MCF 10A (cell line): ENCODE measurements around the gene TAB2. TPM values are rescaled to one million over a fixed set of nuclear protein-coding genes. Genes with fewer than 3 reads are reported as not detected.
A peak's percentile ranks its signal among the peaks of the same experiment; 100 is the strongest.

ENCODE experiments used
- BruUV-seq: library from RNA; stranded (reverse); fragments of 400-500 nt; replicated peaks from 2 replicates; lab custom pipeline; 2021; lab: Mats Ljungman, UMichigan
- CTCF ChIA-PET: fragments of 300-600 bp; sonication (Branson Sonifier 250); formaldehyde crosslinking; extraction: SDS; loops from one replicate; lab custom pipeline; 2021; ENCODE audit warnings: antibody characterized with exemption, inconsistent platforms; lab: Yijun Ruan, JAX
- POLR2A ChIA-PET: fragments of 300-600, 350-650 bp; sonication (Branson Sonifier 250); formaldehyde crosslinking; extraction: SDS; loops from one replicate; lab custom pipeline; 2020; ENCODE audit warnings: antibody characterized with exemption, inconsistent platforms; lab: Yijun Ruan, JAX
- DNase-seq: peaks from one replicate; pipeline ENCODE4 v3.0.0-alpha.2; 2018; ENCODE audit not compliant: unreplicated experiment
- H3K27ac Mint-ChIP-seq: one replicate; pipeline ENCODE4 v1.8.0; 2022; ENCODE audit warnings: mild to moderate bottlenecking, low read depth, mixed read lengths; ENCODE audit not compliant: unreplicated experiment
- H3K27me3 Mint-ChIP-seq: one replicate; pipeline ENCODE4 v1.8.0; 2022; ENCODE audit warnings: mixed read lengths; ENCODE audit not compliant: insufficient read depth, unreplicated experiment
- H3K36me3 Mint-ChIP-seq: one replicate; pipeline ENCODE4 v1.8.0; 2022; ENCODE audit warnings: mild to moderate bottlenecking, moderate library complexity, mixed read lengths; ENCODE audit not compliant: insufficient read depth, unreplicated experiment
- H3K4me1 Mint-ChIP-seq: one replicate; pipeline ENCODE4 v1.8.0; 2022; ENCODE audit warnings: mixed read lengths; ENCODE audit not compliant: insufficient read depth, unreplicated experiment
- H3K4me3 Mint-ChIP-seq: one replicate; pipeline ENCODE4 v1.8.0; 2022; ENCODE audit warnings: mild to moderate bottlenecking, moderate library complexity, mixed read lengths; ENCODE audit not compliant: unreplicated experiment
- H3K9me3 Mint-ChIP-seq: one replicate; pipeline ENCODE4 v1.8.0; 2022; ENCODE audit warnings: mixed read lengths; ENCODE audit not compliant: unreplicated experiment
- CTCF ChIP-seq: fragments of 200-600 bp; IDR thresholded peaks from one replicate; pipeline ENCODE4 v1.8.0; 2022; ENCODE audit warnings: antibody characterized with exemption, mild to moderate bottlenecking; ENCODE audit not compliant: unreplicated experiment
- intact Hi-C: fragments of 100-400 bp; cut with micrococcal nuclease; formaldehyde crosslinking; loops from 2 replicates; pipeline ENCODE4 v1.14.1; 2022
- total RNA-seq: library from RNA; stranded (reverse); gene quantifications from 2 replicates; pipeline ENCODE4 v1.2.3, GENCODE V29; 2022

TAB2 gene
- total RNA-seq, 1 experiment from 2014 or later, result 76.4 TPM

DNA sequence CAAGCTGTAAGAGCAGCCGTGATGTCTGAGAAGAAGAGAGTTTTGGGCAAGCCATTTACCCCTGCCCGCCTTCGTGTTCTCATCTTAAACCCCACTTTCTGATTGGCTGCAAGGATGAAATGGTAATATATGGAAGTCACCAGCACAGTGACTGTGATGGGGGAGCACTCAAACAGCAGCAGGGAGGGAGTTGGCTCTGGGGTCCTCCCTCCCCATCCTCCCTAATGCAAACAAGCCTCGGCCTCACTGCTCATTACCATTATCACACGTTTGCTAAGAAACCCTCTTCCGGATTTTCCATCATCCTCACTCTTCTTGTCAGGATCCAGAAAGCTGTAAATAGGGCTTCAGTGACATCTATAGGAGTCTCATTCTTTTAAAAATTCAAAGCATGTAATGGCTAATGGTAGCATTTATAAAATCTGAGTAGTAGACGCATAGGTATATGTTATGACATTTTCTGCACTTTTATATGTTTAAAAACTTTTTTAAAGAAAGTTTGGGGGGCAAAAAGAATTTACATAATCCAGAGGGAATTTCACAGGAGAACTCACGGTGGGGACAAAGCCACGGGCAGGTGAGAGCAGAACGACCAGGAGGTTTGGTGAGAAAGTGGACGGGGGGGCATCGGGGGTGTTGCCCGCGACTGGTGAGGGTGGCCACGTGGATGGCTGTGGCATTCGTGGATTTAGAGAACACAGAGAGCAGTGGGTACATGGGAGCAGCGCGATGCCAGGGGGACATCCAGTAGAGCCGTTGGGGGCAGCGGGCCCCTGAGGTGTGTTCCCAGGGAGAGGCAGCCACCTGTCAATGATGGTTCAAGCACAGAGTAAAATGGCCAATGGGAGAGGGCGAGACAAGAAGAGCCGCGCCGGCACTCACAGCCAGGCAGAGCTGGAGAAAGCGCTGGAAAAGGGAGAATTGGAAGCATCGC, 112.2 kb downstream of the TAB2 start:
- no peak overlapping the region for H3K4me3 Mint-ChIP-seq
- intact Hi-C loops, result loop anchor here (1.0 to 10.0 kb wide), 3 partner anchors 113 to 685 kb away; partner anchors contain the start of gene UST
- peaks cover 4% of the 10 kb centered on the region for H3K4me1 Mint-ChIP-seq
- TF ChIP-seq CTCF, result no peak
- H3K27me3 Mint-ChIP-seq, result no peaks in the 10 kb centered on the region
- CTCF ChIA-PET, result interaction anchor here (0.6 to 4.4 kb wide), 7 partner anchors 9 to 707 kb away, joined by 3 to 49 read pairs (median 4); no protein-coding TSS in a partner anchor
- no peak overlapping the region for H3K27ac Mint-ChIP-seq
- H3K36me3 Mint-ChIP-seq, result no peaks in the 10 kb centered on the region
- H3K9me3 Mint-ChIP-seq, result no peaks in the 10 kb centered on the region
- POLR2A ChIA-PET, result interaction anchor here (0.6 to 2.0 kb wide), 4 partner anchors 112 to 678 kb away, joined by 3 to 6 read pairs (median 3); partner anchors contain the start of gene TAB2
- no TSS peak for BruUV-seq
- no peak for DNase-seq

GRCh38 chr6:149431905-149432775, 114.6 kb downstream of the TAB2 start:
- no TSS peak for BruUV-seq
- POLR2A ChIA-PET, result interaction anchor here (0.6 to 2.0 kb wide), 14 partner anchors 15 to 405 kb away, joined by 3 to 15 read pairs (median 4); partner anchors contain the start of gene TAB2
- no peak overlapping the region for H3K27ac Mint-ChIP-seq

GRCh38 chr6:149433405-149433804, 115.9 kb downstream of the TAB2 start:
- Mint-ChIP-seq H3K4me3 (no peak overlapping the region), H3K27ac (no peak overlapping the region), H3K27me3 (no peaks in the 10 kb centered on the region), H3K4me1 (peaks cover 4% of the 10 kb centered on the region), H3K9me3 (no peaks in the 10 kb centered on the region), H3K36me3 (no peaks in the 10 kb centered on the region)
- BruUV-seq, result no TSS peak
- ChIA-PET POLR2A (interaction anchor here (0.9 to 1.7 kb wide), 3 partner anchors 84 to 402 kb away, joined by 3 to 6 read pairs (median 4); no protein-coding TSS in a partner anchor), CTCF (interaction anchor here (0.6 to 4.4 kb wide), 14 partner anchors 9 to 871 kb away, joined by 3 to 74 read pairs (median 4); no protein-coding TSS in a partner anchor)
- no peak for DNase-seq
- no peak for TF ChIP-seq CTCF
- intact Hi-C loops, result loop anchor here (2.0 to 10.0 kb wide), 3 partner anchors 241 to 855 kb away; partner anchors contain the start of gene UST

More at GRCh38 chr6:149431905-149432775, 114.6 kb downstream of the TAB2 start:
- intact Hi-C loops, result loop anchor here (1.0 to 10.0 kb wide), 6 partner anchors 85 to 853 kb away; partner anchors contain the start of gene UST
- DNase-seq, result peak; percentile 87
- TF ChIP-seq CTCF, result peak; percentile 92
- H3K36me3 Mint-ChIP-seq, result no peaks in the 10 kb centered on the region
- no peak overlapping the region for H3K4me3 Mint-ChIP-seq
- H3K27me3 Mint-ChIP-seq, result no peaks in the 10 kb centered on the region
- H3K4me1 Mint-ChIP-seq, result peaks cover 4% of the 10 kb centered on the region
- CTCF ChIA-PET, result interaction anchor here (0.6 to 4.4 kb wide), 64 partner anchors 8 to 1525 kb away, joined by 3 to 74 read pairs (median 4); no protein-coding TSS in a partner anchor
- no peaks in the 10 kb centered on the region for H3K9me3 Mint-ChIP-seq
